Large intestine (tissue), 3 donors: Measurements from ENCODE around the gene FGD5. TPM values are rescaled to one million over a fixed set of nuclear protein-coding genes. Genes with fewer than 3 reads are reported as not detected.

ENCODE experiments used
- DNase-seq, 2 donors: peaks; one replicate each; pipeline versions ENCODE4 v3.0.0 to v3.0.0-alpha.2; 2013
- H3K27ac ChIP-seq: one replicate; pipeline ENCODE4 v1.5.1; 2013; ENCODE audit warnings: low read length
- H3K27me3 ChIP-seq: 2 replicates; pipeline ENCODE4 v1.6.1; 2013; ENCODE audit warnings: low read length; ENCODE audit not compliant: control insufficient read depth, insufficient read depth
- H3K36me3 ChIP-seq: 2 replicates; pipeline ENCODE4 v1.6.1; 2013; ENCODE audit warnings: low read length; ENCODE audit not compliant: control insufficient read depth, insufficient read depth
- H3K4me1 ChIP-seq: one replicate; pipeline ENCODE4 v1.6.1; 2013; ENCODE audit warnings: low read length; ENCODE audit not compliant: control insufficient read depth, insufficient read depth
- H3K4me3 ChIP-seq: one replicate; pipeline ENCODE4 v1.5.1; 2013; ENCODE audit warnings: low read length
- H3K9me3 ChIP-seq: one replicate; pipeline ENCODE4 v1.6.1; 2013; ENCODE audit warnings: mild to moderate bottlenecking, low read depth, low read length, moderate library complexity; ENCODE audit not compliant: control insufficient read depth
- whole genome bisulfite sequencing: methylation state at CpG from one replicate; pipeline ENCODE4 v1.1.5; 2013; ENCODE audit warnings: low lambda C conversion rate; ENCODE audit not compliant: insufficient coverage; 5-methylcytosine and 5-hydroxymethylcytosine counted together
- polyA plus RNA-seq: library from polyadenylated mRNA; unstranded; fragments of 120-200 nt; gene quantifications from one replicate; pipeline ENCODE4 v1.2.1, GENCODE V29; 2013

The FGD5 gene
- polyA plus RNA-seq, 1 donor, result 6.3 TPM

DNA sequence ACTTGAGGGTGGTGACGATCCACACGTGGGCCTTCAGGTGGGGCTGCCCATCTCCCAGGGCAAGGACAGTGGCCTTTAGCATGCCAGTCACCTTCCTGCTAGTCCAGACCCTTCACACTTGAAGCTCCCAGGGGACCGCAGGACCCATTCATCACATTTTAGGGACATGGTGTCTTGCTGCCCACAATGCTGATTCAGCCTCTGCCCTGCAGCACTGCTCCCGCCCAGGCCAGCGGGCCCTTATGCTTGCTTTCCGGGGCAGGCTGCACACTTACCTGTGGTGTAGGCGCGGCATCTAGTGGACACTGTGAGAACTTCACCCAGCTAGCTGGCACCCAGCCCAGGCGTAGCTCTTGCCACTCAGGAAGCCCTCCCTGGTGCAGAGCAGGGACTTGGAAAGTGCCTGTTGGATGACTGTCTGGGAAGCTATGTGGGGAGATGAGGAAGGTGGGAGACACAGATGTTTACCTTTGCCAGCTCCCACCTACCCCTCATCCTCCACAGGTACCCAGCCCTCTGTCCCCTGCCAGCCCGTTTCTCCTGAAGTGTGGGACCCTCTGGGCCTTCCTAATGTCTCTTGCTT is 102.4 kb downstream of the FGD5 start:
- H3K4me1 ChIP-seq, result no peaks in the 10 kb centered on the region
- no peaks in the 10 kb centered on the region for H3K27me3 ChIP-seq
- no peaks in the 10 kb centered on the region for H3K36me3 ChIP-seq
- no peak overlapping the region for H3K27ac ChIP-seq
- no CpG with 5 or more reads among the region's 10 CpGs for WGBS
- peak; percentile 73 to 78 for DNase-seq
- no peak overlapping the region for H3K4me3 ChIP-seq
- H3K9me3 ChIP-seq, result no peaks in the 10 kb centered on the region

DNA sequence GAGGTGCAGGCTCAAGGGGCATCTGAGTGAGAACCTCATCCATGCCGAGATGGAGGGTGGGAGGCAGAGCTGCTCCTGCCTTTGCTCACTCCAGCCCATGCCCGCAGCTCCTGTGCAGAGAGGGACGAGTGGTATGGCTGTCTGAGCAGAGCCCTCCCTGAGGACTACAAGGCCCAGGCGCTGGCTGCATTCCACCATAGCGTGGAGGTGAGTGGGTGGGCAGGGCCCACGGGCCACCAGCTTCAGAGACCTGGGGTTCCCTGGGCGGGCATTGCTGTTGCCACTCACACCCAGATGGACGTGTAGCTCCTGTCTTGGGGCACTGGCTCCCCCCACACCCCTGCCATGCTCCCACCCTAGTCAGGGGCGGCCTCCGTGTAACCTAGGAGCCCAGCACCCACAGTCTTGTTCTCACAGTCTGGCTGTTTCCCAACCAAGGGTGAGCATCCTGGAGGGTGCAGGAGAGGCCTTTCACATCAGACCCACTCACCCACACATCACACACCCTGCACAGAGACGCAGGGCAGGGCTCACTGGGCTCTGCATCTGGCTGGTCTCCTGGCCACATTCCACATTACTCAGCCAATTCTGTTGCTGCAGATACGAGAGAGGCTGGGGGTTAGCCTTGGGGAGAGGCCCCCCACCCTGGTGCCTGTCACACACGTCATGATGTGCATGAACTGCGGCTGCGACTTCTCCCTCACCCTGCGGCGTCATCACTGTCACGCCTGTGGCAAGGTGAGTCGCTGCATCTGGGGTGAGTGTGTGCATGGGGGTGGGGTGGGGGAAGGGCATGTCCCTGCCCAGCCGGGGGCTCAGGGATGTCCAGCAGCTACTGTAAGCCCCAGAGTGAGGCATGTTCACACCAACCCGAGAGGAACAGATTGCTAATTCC is 103.3 kb downstream of the FGD5 start:
- WGBS, result no CpG with 5 or more reads among the region's 21 CpGs
- H3K4me3 ChIP-seq, result no peak overlapping the region
- no peaks in the 10 kb centered on the region for H3K4me1 ChIP-seq
- no peaks in the 10 kb centered on the region for H3K9me3 ChIP-seq
- DNase-seq, result no peak
- no peaks in the 10 kb centered on the region for H3K36me3 ChIP-seq
- H3K27me3 ChIP-seq, result no peaks in the 10 kb centered on the region
- no peak overlapping the region for H3K27ac ChIP-seq

DNA sequence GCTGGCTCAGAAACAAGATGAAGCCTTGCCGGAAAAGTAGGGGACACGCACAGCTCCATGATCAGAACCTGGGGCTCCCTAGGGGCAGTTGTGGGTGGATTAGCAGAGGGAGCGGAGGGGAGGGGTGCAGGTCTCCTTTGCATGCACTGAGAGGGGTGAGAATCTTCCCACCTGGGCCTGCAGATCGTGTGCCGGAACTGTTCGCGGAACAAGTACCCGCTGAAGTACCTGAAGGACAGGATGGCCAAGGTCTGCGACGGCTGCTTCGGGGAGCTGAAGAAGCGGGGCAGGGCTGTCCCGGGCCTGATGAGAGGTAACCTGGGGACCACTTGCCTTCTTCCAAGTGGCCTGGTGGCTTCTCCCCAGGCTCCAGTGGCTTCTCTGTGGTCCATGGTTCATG is 104.1 kb downstream of the FGD5 start:
- Histone ChIP-seq H3K9me3 (no peaks in the 10 kb centered on the region), H3K27ac (no peak overlapping the region), H3K4me1 (no peaks in the 10 kb centered on the region), H3K4me3 (no peak overlapping the region), H3K27me3 (no peaks in the 10 kb centered on the region), H3K36me3 (no peaks in the 10 kb centered on the region)
- no CpG with 5 or more reads among the region's 13 CpGs for WGBS
- DNase-seq, result no peak

DNA sequence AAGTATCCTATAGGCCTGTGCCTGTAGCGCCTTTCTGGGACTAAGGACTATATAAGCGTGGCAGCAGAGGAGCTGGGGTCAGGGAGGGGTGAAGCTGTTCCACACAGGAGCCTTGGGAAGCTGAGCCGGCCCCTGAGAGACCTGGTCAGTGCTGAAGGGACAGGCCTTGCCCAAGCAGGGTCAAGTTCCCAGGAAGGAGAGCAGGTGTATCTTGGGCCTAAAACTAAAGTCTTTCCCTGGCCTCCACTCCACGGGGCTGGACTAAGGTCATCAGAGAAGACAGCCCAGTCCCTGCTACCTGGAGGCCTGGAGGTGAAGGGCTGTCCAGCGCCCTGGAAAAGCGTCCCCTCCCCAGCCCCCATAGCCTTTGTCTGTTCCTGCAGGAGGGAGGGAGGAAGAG is 104.7 kb downstream of the FGD5 start:
- no peaks in the 10 kb centered on the region for H3K4me1 ChIP-seq
- WGBS, result no CpG with 5 or more reads among the region's 6 CpGs

DNA sequence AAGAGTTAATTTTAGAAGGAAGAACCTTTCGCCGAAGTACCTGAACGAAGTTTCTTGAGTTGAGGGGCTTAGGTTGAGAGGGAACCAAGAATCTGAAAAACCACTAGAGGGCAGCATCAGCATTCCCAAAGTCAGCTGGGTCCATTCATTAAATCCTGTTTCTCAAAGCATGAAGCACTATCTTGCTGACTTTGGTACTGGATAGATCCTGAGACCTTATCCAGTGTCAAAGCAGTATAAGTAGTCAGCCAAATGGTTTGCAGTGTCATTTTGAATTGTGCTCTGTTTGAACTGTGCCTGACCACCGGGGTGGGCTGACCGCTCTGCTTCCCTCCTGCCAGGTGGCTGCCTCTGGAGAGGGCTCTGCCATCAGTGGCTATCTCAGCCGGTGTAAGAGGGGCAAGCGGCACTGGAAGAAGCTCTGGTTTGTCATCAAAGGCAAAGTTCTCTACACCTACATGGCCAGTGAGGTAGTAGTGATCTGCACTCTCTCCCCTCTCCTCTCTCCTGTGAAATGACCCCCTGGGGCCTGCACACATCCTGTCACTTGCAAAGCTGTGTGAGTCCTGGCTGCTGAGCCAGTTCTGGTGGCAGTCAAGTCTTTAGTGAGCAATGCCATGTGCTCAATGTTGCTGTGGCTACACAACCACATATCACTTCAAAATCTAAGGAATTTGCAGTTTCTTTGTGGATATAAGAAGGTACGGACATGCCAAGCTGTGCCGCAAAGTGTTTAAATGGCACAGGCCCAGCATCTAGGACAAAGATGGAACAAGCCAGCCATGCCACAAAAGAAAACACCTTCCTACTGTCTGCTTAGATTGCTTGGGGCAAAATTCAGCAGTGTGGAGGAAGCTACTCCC is 107.2 kb downstream of the FGD5 start:
- no peaks in the 10 kb centered on the region for H3K9me3 ChIP-seq
- H3K4me3 ChIP-seq, result no peak overlapping the region
- no peaks in the 10 kb centered on the region for H3K4me1 ChIP-seq
- DNase-seq, result peak in 1 of 2 donors; percentile 61
- no peaks in the 10 kb centered on the region for H3K36me3 ChIP-seq
- H3K27me3 ChIP-seq, result no peaks in the 10 kb centered on the region
- 4% methylated on average over 3 of the region's 9 CpGs for WGBS
- no peak overlapping the region for H3K27ac ChIP-seq

More for the DNA sequence above, 104.7 kb downstream of the FGD5 start:
- no peak for DNase-seq
- H3K4me3 ChIP-seq, result no peak overlapping the region
- no peak overlapping the region for H3K27ac ChIP-seq
- H3K36me3 ChIP-seq, result no peaks in the 10 kb centered on the region
- no peaks in the 10 kb centered on the region for H3K9me3 ChIP-seq
- no peaks in the 10 kb centered on the region for H3K27me3 ChIP-seq

DNA sequence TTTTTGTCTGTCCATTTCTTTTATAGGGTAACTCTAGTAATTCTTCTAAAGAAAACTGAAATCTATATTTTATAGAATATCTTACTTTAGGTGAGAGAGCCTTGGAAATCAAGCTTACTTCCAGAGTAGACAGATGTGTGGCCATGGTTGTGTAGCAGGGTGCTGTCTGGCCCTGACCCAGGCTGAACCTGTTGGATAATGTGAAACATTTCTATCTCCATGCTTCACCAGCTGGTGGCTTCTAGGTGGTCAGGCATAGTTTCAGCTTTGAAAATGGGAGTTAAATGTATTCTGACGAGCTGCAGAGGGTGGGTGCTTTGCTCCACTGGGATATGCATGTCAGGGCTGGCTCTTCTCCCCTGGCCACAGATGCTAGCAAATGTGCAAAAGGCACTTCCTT is 107.8 kb downstream of the FGD5 start:
- Histone ChIP-seq H3K27me3 (no peaks in the 10 kb centered on the region), H3K9me3 (no peaks in the 10 kb centered on the region), H3K4me3 (no peak overlapping the region), H3K27ac (no peak overlapping the region), H3K4me1 (no peaks in the 10 kb centered on the region), H3K36me3 (no peaks in the 10 kb centered on the region)
- DNase-seq, result no peak
- WGBS, result no CpG with 5 or more reads among the region's 1 CpG

DNA sequence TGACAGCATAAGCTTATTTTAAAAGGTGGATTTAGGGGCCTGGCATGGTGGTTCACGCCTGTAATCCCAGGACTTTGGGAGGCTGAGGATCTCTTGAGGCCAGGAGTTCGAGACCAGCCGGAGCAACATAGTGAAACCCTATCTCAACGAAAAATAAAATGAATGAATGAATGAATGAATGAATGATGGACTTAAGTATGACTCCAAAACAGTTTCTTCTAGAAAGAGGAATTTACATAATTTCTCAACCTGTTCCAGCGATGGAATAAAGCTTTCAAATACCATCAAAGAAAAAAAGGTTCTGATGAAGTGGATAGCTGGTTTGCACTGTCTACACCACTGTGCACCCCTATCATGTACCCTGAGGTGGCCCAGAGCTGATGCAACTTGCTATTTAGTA is 108.5 kb downstream of the FGD5 start:
- 100% methylated on average over 2 of the region's 5 CpGs for WGBS
- Histone ChIP-seq H3K27ac (no peak overlapping the region), H3K27me3 (no peaks in the 10 kb centered on the region), H3K4me3 (no peak overlapping the region), H3K4me1 (no peaks in the 10 kb centered on the region), H3K9me3 (no peaks in the 10 kb centered on the region), H3K36me3 (no peaks in the 10 kb centered on the region)
- no peak for DNase-seq

DNA sequence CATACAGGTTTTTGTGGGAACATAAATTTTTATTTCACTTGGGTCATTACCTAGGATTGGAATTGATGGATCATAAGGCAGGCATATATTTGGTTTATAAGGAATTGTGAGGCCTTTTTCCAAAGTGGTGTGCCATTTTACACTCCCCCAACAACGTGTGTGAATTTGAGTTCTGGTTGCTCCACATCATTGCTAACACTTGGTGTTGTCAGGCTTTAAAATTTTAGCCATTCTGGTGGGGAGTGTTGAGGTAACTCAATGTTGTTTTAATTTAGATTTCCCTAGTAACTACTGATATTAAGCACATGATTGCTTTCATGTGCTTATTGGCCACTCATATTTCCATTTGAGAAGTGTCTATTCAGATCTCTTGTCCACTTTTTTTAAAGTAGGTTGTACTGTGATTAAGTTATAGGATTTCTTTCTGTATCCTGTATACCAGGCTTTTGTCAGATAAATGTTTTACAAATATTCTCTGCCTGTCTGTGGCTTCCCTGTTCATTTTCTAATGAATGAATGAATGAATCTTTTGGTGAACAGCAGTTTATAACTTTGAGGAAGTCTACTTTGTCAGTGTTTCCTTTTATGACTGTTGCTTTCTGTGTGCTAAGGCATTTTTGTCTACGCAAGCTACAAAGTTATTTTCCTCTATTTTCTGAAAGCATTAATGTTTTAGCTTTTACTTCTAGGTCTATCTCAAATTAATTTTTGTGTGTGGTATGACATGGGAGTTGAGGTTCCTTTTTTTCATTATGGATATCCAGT is 110.7 kb downstream of the FGD5 start:
- Histone ChIP-seq H3K27me3 (no peaks in the 10 kb centered on the region), H3K27ac (no peak overlapping the region), H3K4me1 (peaks cover 11% of the 10 kb centered on the region), H3K4me3 (no peak overlapping the region), H3K36me3 (no peaks in the 10 kb centered on the region), H3K9me3 (no peaks in the 10 kb centered on the region)
- DNase-seq, result no peak
- 80% methylated on average over 2 of the region's 2 CpGs for WGBS

DNA sequence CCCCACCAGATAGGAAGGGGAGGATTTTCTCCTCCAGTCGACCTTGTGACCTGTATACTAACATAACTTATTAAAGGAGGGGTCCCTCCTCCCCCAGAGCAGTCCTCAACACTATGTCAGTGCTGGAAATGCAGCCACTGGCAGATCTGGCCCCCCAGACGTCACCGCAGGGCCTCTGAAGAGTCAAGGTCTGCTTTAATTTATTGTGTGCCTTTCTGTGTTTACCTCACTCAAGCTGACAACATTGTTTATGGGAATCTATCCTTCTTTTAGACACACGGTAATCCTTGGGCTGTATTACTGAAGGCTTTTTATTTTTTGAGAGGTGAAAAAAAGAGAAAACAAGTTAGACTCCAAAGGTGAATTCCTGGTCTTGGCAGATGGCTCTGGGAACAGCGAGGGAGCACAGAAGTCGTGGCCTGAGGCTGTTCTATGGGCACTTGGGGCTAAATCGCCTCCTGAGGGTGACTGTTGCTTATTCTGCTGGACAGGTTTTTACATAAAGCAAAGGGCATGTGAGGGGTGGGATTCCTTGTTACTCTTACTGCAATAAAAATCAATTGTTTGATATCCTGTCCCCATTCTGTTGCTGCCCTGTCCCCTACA is 115.2 kb downstream of the FGD5 start:
- H3K4me1 ChIP-seq, result peaks cover 40% of the 10 kb centered on the region
- DNase-seq, result peak; percentile 56 to 84
- WGBS, result 20% methylated on average over 1 of the region's 7 CpGs
- H3K27ac ChIP-seq, result peak overlapping the region; percentile 54
- no peak overlapping the region for H3K4me3 ChIP-seq
- H3K36me3 ChIP-seq, result no peaks in the 10 kb centered on the region
- H3K9me3 ChIP-seq, result no peaks in the 10 kb centered on the region
- H3K27me3 ChIP-seq, result no peaks in the 10 kb centered on the region
